B cell (primary cell): ENCODE results near the gene RAB11B. TPM values are rescaled to one million over a fixed set of nuclear protein-coding genes. Genes with fewer than 3 reads are reported as not detected.

Experiments
- ATAC-seq: fragments of 200-7000 bp; cut with Tn5 transposase; one replicate; pipeline ENCODE4 v1.10.0; 2021; ENCODE audit warnings: low read depth, mild to moderate bottlenecking, moderate number of reproducible peaks, moderate library complexity
- CTCF ChIA-PET: fragments of 350-600 bp; sonication (Branson Sonifier 250); formaldehyde crosslinking; loops from one replicate; lab custom pipeline; 2021; ENCODE audit warnings: antibody characterized with exemption, inconsistent platforms; lab: Charles Lee
- POLR2A ChIA-PET: fragments of 350-600 bp; sonication (Branson Sonifier 250); formaldehyde crosslinking; loops from one replicate; lab custom pipeline; 2021; ENCODE audit warnings: antibody characterized with exemption; lab: Charles Lee
- DNase-seq: peaks from one replicate; pipeline ENCODE4 v3.0.0; 2013
- H2AFZ ChIP-seq: 2 replicates; pipeline ENCODE4 v1.6.1; 2012; ENCODE audit warnings: mild to moderate bottlenecking, low read depth, low read length; ENCODE audit not compliant: insufficient read depth, poor library complexity, severe bottlenecking
- H3K27ac ChIP-seq, 2 donors: 1 replicate in 1 of 2; 2 replicates in 1 of 2; pipeline ENCODE4 v1.5.1; 2012 to 2013; ENCODE audit warnings: low read length in 2 of 2, mild to moderate bottlenecking in 2 of 2, moderate library complexity in 1 of 2
- H3K27me3 ChIP-seq, 4 experiments: fragments of 200-600 bp in 1 of 4; sonication (generic) in 1 of 4; replicated peaks in 1 of 4; 1 replicate in 2 of 4; 2 replicates in 2 of 4; pipeline versions ENCODE4 v1.6.1 to v1.7.0; 2013 to 2016; ENCODE audit warnings: low read length in 3 of 4, mild to moderate bottlenecking in 2 of 4, mixed read lengths in 1 of 4, moderate library complexity in 1 of 4; ENCODE audit not compliant: insufficient read depth in 4 of 4, control insufficient read depth in 3 of 4; ENCODE audit errors: control extremely low read depth in 1 of 4
- H3K36me3 ChIP-seq, 2 experiments: replicated peaks in 1 of 2; 1 replicate in 1 of 2; 2 replicates in 1 of 2; pipeline versions ENCODE4 v1.6.1 to v1.7.1; 2013; ENCODE audit warnings: low read length in 1 of 2; ENCODE audit not compliant: insufficient read depth in 2 of 2, control insufficient read depth in 1 of 2; ENCODE audit errors: control extremely low read depth in 1 of 2, extremely low read depth in 1 of 2
- H3K4me1 ChIP-seq, 2 donors: fragments of 200-600 bp in 1 of 2; sonication (generic) in 1 of 2; 1 replicate in 1 of 2; 2 replicates in 1 of 2; pipeline versions ENCODE4 v1.5.1 to v1.6.1; 2013 to 2017; ENCODE audit warnings: low read length in 2 of 2; ENCODE audit not compliant: control insufficient read depth in 2 of 2, insufficient read depth in 2 of 2
- H3K4me2 ChIP-seq: replicated peaks from 2 replicates; pipeline ENCODE3; 2012; ENCODE audit warnings: mild to moderate bottlenecking, low read depth, low read length; ENCODE audit not compliant: poor library complexity, severe bottlenecking
- H3K4me3 ChIP-seq, 5 experiments: fragments of 200-600 bp in 1 of 5; sonication (generic) in 1 of 5; 1 replicate in 3 of 5; 2 replicates in 2 of 5; pipeline versions ENCODE4 v1.5.1 to v1.7.0; 2011 to 2016; ENCODE audit warnings: low read length in 4 of 5, mild to moderate bottlenecking in 4 of 5, low read depth in 2 of 5, control low read depth in 1 of 5, moderate library complexity in 1 of 5; ENCODE audit not compliant: insufficient read depth in 1 of 5; ENCODE audit errors: control extremely low read depth in 1 of 5, extremely low read depth in 1 of 5
- H3K79me2 ChIP-seq: fragments of 200-600 bp; sonication (generic); one replicate; pipeline ENCODE4 v1.6.0; 2016; ENCODE audit warnings: low read length; ENCODE audit not compliant: control insufficient read depth, insufficient read depth
- H3K9ac ChIP-seq: fragments of 200-600 bp; sonication (generic); 2 replicates; pipeline ENCODE4 v1.6.1; 2017; ENCODE audit warnings: mild to moderate bottlenecking, low read length, moderate library complexity
- H3K9me3 ChIP-seq, 3 donors: one replicate each; pipeline versions ENCODE4 v1.6.1 to v1.7.1; 2013; ENCODE audit warnings: low read length in 2 of 3; ENCODE audit not compliant: control insufficient read depth in 2 of 3, insufficient read depth in 1 of 3; ENCODE audit errors: control extremely low read depth in 1 of 3
- H4K20me1 ChIP-seq: 2 replicates; pipeline ENCODE4 v1.6.0; 2012; ENCODE audit warnings: mild to moderate bottlenecking, low read length; ENCODE audit not compliant: insufficient read depth, control insufficient read depth, poor library complexity, severe bottlenecking
- H3K27ac Mint-ChIP-seq: one replicate; pipeline ENCODE4 v1.8.0; 2021; ENCODE audit warnings: mixed read lengths
- H3K27me3 Mint-ChIP-seq: one replicate; pipeline ENCODE4 v1.8.0; 2021; ENCODE audit warnings: mixed read lengths
- H3K4me1 Mint-ChIP-seq: one replicate; pipeline ENCODE4 v1.8.0; 2021; ENCODE audit warnings: mixed read lengths
- H3K4me3 Mint-ChIP-seq: one replicate; pipeline ENCODE4 v1.8.0; 2021; ENCODE audit warnings: mixed read lengths
- H3K9me3 Mint-ChIP-seq: one replicate; pipeline ENCODE4 v1.8.0; 2022; ENCODE audit warnings: mixed read lengths; ENCODE audit not compliant: insufficient read depth
- EZH2 ChIP-seq: IDR thresholded peaks from 2 replicates; pipeline ENCODE4 v1.6.1; 2012; ENCODE audit warnings: borderline replicate concordance, low read depth, mild to moderate bottlenecking, moderate library complexity, low read length; ENCODE audit not compliant: insufficient read depth, poor library complexity, severe bottlenecking
- WGBS: methylation state at CpG from one replicate; pipeline ENCODE4 v1.1.5; 2013; ENCODE audit warnings: missing lambda C conversion rate; ENCODE audit not compliant: insufficient coverage; 5-methylcytosine and 5-hydroxymethylcytosine counted together
- intact Hi-C: fragments of 100-400 bp; cut with micrococcal nuclease; formaldehyde crosslinking; loops from one replicate; pipeline ENCODE4 v1.10.0; 2022
- polyA plus RNA-seq: library from polyadenylated mRNA; depleted of rRNA; stranded (reverse); fragments of >200 nt; gene quantifications from 2 replicates; pipeline ENCODE4 v1.2.3, GENCODE V29; 2012
- total RNA-seq, 2 donors: library from RNA; stranded (reverse); fragments of 120-200 nt in 1 of 2; gene quantifications; 1 replicate in 1 of 2; 2 replicates in 1 of 2; pipeline versions ENCODE4 v1.2.3 to v1.2.4, GENCODE V29; 2013 to 2022
- TF ChIP-seq, protein P1 (sequence below): fragments of 200-600 bp; IDR thresholded peaks from one replicate; pipeline ENCODE4 v1.8.0; 2022; ENCODE audit warnings: antibody characterized with exemption, mild to moderate bottlenecking

RAB11B gene
- total and polyA plus RNA-seq, 2 donors (not counting 1 experiment from before 2014, with no cell fraction given): 130 to 165 TPM

DNA sequence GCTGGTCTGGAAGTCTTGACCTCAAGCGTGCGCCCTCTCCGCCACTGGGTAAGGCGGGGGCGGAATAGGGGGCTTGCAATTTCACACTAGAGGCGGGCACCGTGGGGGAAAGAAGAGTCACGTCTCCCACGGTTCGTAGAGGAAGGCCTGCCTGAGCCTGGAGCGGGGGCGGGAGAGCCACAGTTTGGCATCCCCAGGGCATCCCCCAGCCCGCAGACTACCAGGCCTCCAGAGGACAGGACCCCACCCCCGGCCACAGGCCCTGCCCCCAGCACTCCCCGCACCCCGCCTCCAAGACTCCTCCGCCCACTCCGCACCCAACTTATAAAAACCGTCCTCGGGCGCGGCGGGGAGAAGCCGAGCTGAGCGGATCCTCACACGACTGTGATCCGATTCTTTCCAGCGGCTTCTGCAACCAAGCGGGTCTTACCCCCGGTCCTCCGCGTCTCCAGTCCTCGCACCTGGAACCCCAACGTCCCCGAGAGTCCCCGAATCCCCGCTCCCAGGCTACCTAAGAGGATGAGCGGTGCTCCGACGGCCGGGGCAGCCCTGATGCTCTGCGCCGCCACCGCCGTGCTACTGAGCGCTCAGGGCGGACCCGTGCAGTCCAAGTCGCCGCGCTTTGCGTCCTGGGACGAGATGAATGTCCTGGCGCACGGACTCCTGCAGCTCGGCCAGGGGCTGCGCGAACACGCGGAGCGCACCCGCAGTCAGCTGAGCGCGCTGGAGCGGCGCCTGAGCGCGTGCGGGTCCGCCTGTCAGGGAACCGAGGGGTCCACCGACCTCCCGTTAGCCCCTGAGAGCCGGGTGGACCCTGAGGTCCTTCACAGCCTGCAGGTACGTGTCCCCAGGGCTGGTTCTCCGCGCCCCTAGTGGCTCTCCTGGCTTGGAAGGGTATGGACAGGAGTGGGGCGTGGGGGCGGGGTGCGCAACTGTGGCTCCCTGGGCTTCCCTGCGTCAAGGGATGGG lies 26.1 kb upstream of the RAB11B start, which contains the start of gene ANGPTL4:
TSS of gene ANGPTL4 (plus strand) at position 353 of the 969 bp plus-strand sequence. CDS start at position 520, 167 bp downstream.
- no peaks in the 10 kb centered on the region for H3K36me3 ChIP-seq
- ATAC-seq: peak; percentile 49
- ChIA-PET POLR2A (interaction anchor here (0.6 kb wide), 2 partner anchors 71 to 1969 kb away, joined by 3 to 5 read pairs; no protein-coding TSS in a partner anchor), CTCF (interaction anchor here (0.9 to 1.8 kb wide), 2 partner anchors 10 to 12 kb away, joined by 3 to 7 read pairs; no protein-coding TSS in a partner anchor)
- intact Hi-C loops: no loop called here
- H3K79me2 ChIP-seq: no peaks in the 10 kb centered on the region
- peak within 1 kb of the TSS; percentile 71 for H3K4me2 ChIP-seq
- Mint-ChIP-seq H3K27me3 (peaks cover 46% of the 10 kb centered on the region), H3K4me1 (peaks cover 10% of the 10 kb centered on the region), H3K27ac (no peak within 1 kb of the TSS), H3K4me3 (peak within 1 kb of the TSS; percentile 70), H3K9me3 (no peaks in the 10 kb centered on the region)
- TF ChIP-seq, protein P1, sequence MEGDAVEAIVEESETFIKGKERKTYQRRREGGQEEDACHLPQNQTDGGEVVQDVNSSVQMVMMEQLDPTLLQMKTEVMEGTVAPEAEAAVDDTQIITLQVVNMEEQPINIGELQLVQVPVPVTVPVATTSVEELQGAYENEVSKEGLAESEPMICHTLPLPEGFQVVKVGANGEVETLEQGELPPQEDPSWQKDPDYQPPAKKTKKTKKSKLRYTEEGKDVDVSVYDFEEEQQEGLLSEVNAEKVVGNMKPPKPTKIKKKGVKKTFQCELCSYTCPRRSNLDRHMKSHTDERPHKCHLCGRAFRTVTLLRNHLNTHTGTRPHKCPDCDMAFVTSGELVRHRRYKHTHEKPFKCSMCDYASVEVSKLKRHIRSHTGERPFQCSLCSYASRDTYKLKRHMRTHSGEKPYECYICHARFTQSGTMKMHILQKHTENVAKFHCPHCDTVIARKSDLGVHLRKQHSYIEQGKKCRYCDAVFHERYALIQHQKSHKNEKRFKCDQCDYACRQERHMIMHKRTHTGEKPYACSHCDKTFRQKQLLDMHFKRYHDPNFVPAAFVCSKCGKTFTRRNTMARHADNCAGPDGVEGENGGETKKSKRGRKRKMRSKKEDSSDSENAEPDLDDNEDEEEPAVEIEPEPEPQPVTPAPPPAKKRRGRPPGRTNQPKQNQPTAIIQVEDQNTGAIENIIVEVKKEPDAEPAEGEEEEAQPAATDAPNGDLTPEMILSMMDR: no peak
- no peak for TF ChIP-seq EZH2
- H3K9me3 ChIP-seq: peaks cover 0 to 6% (median 0%) of the 10 kb centered on the region in 3 donors
- H4K20me1 ChIP-seq: no peaks in the 10 kb centered on the region
- no peak within 1 kb of the TSS for H3K27ac ChIP-seq
- peak within 1 kb of the TSS; percentile 33 for H2AFZ ChIP-seq
- WGBS: 4% methylated on average over 77 of the region's 81 CpGs
- H3K4me3 ChIP-seq: peak within 1 kb of the TSS in 2 of 5 experiments; percentile 23 to 33
- peaks cover 15 to 16% of the 10 kb centered on the region in 2 donors for H3K4me1 ChIP-seq
- peaks cover 0 to 54% (median 10%) of the 10 kb centered on the region in 4 experiments for H3K27me3 ChIP-seq
- no peak for DNase-seq
- peak within 1 kb of the TSS; percentile 37 for H3K9ac ChIP-seq
